Activated CD4-positive, alpha-beta T cell treated with anti-CD3 and anti-CD28 coated beads, Interleukin-2, amount 10 ng/mL, durations not matched to agents 24 days and 14 days (primary cell): ENCODE measurements around the gene RPS19BP1. TPM values are rescaled to one million over a fixed set of nuclear protein-coding genes. Genes with fewer than 3 reads are reported as not detected.
A peak's percentile ranks its signal among the peaks of the same experiment; 100 is the strongest.

Source experiments
- DNase-seq: peaks from one replicate; pipeline ENCODE4 v3.0.0; 2022
- H3K27ac Mint-ChIP-seq: one replicate; pipeline ENCODE4 v1.8.0; 2022; ENCODE audit warnings: mild to moderate bottlenecking, mixed read lengths
- H3K27me3 Mint-ChIP-seq: one replicate; pipeline ENCODE4 v1.8.0; 2022; ENCODE audit warnings: mixed read lengths
- H3K36me3 Mint-ChIP-seq: one replicate; pipeline ENCODE4 v1.8.0; 2022; ENCODE audit warnings: low read depth, mild to moderate bottlenecking, mixed read lengths
- H3K4me1 Mint-ChIP-seq: one replicate; pipeline ENCODE4 v1.8.0; 2021; ENCODE audit warnings: mixed read lengths
- H3K4me3 Mint-ChIP-seq: one replicate; pipeline ENCODE4 v1.8.0; 2022; ENCODE audit warnings: mild to moderate bottlenecking, moderate library complexity, mixed read lengths
- H3K9me3 Mint-ChIP-seq: one replicate; pipeline ENCODE4 v1.8.0; 2021; ENCODE audit warnings: mixed read lengths
- intact Hi-C: fragments of 100-400 bp; cut with micrococcal nuclease; formaldehyde crosslinking; loops from one replicate; pipeline ENCODE4 v1.15.1; 2023
- total RNA-seq: library from RNA; stranded (reverse); gene quantifications from 2 replicates; pipeline ENCODE4 v1.2.3, GENCODE V29; 2022

Gene RPS19BP1, protein sequence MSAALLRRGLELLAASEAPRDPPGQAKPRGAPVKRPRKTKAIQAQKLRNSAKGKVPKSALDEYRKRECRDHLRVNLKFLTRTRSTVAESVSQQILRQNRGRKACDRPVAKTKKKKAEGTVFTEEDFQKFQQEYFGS
- 96.2 and 96.9 TPM in 2 replicates for total RNA-seq

DNA sequence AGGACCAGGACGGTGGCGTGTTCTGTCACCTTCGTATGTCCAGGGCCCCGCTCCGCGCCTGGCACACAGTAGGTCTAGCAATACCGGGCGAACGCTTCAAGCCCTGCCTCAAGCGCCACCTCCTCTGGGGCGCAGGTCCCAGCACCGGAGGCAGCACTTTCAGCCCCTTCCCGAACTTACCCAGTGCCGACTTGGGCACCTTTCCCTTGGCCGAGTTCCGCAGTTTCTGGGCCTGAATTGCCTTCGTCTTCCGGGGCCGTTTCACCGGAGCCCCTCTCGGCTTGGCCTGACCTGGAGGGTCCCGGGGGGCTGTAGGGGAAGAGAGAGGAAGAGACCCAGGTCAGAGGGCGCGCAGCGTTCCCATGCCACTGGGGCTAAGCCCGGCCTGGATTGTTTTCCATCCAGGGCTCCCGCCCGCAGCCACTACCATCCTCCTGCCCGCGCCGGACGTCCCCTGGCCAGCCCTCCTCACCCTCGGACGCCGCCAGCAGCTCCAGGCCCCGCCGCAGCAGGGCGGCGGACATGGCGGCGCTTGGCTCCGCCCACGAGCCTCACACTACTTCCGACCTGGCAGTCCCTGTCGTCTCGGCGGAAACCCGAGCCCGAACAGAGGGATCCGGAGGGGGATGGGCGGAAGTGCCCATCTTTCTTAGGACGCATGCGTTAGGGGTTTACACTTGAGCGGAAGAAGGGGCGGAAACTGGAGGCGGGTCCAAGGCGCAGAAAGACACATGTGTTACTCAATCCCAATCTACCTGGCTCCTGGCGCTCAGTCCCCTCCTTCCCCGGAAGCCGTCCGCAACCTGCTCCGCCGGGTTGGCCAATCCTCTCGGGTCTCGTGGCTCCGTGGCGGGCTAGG is at the start of gene RPS19BP1:
Gene RPS19BP1 (minus strand): TSS at position 534 of the 859 bp plus-strand sequence. CDS start 10 bp downstream, at position 524.
- Mint-ChIP-seq H3K4me1 (peaks cover 50% of the 10 kb centered on the region), H3K27me3 (peaks cover 3% of the 10 kb centered on the region), H3K27ac (peak within 1 kb of the TSS; percentile 91), H3K4me3 (peak within 1 kb of the TSS; percentile 97), H3K9me3 (no peaks in the 10 kb centered on the region), H3K36me3 (peaks cover 42% of the 10 kb centered on the region)
- peak; percentile 100 for DNase-seq
- intact Hi-C loops: loop anchor here (1.0 to 5.0 kb wide), 7 partner anchors 12 to 814 kb away; partner anchors contain the start of genes ADSL, ATF4, GRAP2 and MIEF1

DNA sequence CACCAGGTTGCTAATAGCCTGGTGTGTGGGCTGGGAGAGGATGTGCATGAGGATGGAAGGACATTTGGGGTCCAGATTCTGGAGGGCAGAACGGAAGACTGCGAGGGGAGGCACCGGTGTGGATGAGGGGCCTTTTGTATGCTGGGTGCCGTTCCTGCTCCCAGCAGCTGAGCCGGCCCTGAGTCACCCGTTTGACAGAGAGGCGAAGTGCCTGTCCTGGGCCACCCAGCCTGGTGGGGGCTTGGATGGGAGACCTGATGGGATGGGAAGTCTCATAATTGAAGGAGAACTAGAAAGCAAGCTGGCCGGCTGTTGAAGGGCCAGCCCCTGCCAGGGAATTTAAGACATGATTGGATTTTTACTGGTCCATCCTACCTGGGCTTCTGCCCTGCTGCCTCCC is 48.8 kb upstream of the RPS19BP1 start:
- no peak overlapping the region for H3K27ac Mint-ChIP-seq
- no peak overlapping the region for H3K4me3 Mint-ChIP-seq
- no peaks in the 10 kb centered on the region for H3K4me1 Mint-ChIP-seq
- H3K36me3 Mint-ChIP-seq: no peaks in the 10 kb centered on the region
- DNase-seq: no peak
- H3K9me3 Mint-ChIP-seq: peaks cover 19% of the 10 kb centered on the region
- peaks cover 32% of the 10 kb centered on the region for H3K27me3 Mint-ChIP-seq
- intact Hi-C loops: no loop called here

DNA sequence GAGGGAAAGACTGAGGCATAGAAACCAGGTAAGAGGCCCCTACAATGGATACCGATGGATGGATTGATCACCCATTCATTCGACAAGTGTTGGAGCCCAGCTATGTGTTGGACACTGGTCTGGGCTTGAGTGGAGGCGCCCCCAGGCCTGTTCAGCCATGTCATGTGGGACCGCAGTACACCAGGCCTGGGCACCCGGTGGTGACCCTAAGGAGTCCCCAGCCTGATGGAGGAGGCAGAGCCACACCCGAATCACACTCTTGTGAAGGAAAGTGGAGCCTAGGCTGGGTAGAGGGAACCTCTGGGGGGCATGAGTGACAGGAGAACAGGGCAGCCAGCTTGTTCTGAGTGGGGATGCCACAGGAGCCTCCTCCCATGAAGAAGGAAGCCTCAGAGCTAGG is 48.2 kb upstream of the RPS19BP1 start:
- no peak overlapping the region for H3K4me3 Mint-ChIP-seq

DNA sequence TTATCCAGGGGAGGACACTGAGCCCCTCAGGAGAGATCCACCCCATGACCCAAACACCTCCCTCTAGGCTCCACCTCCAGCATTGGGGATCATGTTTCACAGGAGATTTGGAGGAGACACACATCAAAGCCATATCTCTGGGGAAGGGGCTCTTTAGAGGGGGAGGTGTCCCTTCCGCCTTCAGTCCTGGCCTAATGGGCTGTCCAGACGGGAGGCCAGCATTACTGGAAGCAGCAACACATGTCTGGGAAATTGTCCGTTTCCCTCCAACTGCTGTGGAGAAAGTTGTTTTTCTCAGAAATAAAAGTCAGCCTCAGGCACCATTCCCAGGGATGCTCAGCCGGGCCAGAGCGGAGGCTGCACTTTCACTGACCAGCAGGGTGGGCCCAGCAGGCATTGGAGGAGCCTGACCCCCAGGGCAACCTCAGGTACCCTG is 47.5 kb upstream of the RPS19BP1 start:
- no peaks in the 10 kb centered on the region for H3K36me3 Mint-ChIP-seq
- no peak for DNase-seq
- intact Hi-C loops: no loop called here
- H3K4me3 Mint-ChIP-seq: no peak overlapping the region
- no peaks in the 10 kb centered on the region for H3K4me1 Mint-ChIP-seq
- H3K27me3 Mint-ChIP-seq: peaks cover 32% of the 10 kb centered on the region
- H3K9me3 Mint-ChIP-seq: peaks cover 19% of the 10 kb centered on the region
- H3K27ac Mint-ChIP-seq: no peak overlapping the region

More for the DNA sequence above, 48.2 kb upstream of the RPS19BP1 start:
- Mint-ChIP-seq H3K4me1 (no peaks in the 10 kb centered on the region), H3K9me3 (peaks cover 19% of the 10 kb centered on the region), H3K27ac (no peak overlapping the region), H3K36me3 (no peaks in the 10 kb centered on the region), H3K27me3 (peaks cover 32% of the 10 kb centered on the region)
- no peak for DNase-seq
- intact Hi-C loops: no loop called here

DNA sequence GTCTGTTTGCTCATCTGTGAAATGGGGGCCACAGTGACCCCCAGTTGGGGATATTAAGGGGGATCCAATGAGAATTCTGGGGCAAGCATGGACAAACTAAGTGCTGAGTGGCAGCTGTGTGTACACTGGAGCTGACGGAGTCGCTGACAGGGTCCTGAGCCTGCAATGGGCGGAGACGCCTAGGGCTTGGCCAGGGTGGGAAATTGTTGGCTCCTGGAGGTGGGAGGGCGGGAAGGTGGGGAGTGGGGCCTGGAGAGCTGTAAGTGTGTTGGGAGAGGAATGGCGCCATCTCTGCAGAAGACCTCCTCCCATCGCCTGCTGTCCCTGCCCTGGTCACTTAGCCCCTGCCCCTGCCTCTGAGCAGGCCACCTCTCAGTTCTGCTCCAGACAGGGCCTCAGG is 45.4 kb upstream of the RPS19BP1 start:
- Mint-ChIP-seq H3K36me3 (no peaks in the 10 kb centered on the region), H3K4me3 (no peak overlapping the region), H3K4me1 (no peaks in the 10 kb centered on the region), H3K27me3 (peaks cover 22% of the 10 kb centered on the region), H3K9me3 (peaks cover 10% of the 10 kb centered on the region), H3K27ac (no peak overlapping the region)
- DNase-seq: no peak
- intact Hi-C loops: no loop called here

DNA sequence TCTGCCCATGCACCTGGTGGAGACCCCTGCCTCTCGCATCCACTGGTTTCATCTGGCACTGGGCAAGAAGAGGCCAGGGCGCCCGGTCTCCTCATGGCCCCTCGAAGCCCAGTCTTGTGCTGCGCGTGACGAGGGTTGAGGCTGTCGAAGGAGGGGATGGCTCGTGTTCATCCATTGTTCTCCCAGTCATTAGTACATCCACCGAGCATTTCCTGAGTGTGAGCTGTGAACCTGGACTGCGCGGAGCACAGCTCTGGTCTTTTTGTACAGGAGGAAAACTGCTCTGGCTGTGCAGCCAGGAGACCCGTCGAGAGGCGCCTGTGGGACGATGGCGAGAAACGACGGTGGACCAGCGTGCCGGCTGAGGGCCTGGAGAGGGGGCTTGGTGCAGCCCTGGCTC is 44.8 kb upstream of the RPS19BP1 start:
- Mint-ChIP-seq H3K27me3 (peaks cover 20% of the 10 kb centered on the region), H3K9me3 (peaks cover 6% of the 10 kb centered on the region), H3K36me3 (no peaks in the 10 kb centered on the region), H3K4me3 (no peak overlapping the region), H3K27ac (no peak overlapping the region), H3K4me1 (no peaks in the 10 kb centered on the region)
- intact Hi-C loops: no loop called here
- DNase-seq: no peak

DNA sequence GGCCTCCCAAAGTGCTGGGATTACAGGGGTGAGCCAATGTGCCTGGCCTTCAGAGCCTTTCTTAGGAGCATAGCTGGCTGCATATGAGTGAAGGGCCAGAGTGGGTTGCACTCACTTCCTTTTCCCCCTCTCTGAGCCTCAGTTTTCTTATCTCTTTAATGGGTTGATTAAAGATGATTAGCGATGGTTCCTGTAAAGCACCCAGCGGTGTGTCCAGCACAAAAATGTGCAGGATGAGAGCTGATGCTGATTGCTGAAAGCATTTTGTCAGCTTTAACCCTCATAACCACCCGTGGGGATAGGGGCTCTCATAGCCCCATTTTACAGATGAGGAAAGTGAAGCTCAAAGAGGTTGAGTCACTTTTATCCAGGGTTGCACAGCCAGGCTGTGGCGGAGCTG is 43.5 kb upstream of the RPS19BP1 start:
- DNase-seq: no peak
- Mint-ChIP-seq H3K9me3 (no peaks in the 10 kb centered on the region), H3K36me3 (no peaks in the 10 kb centered on the region), H3K4me3 (no peak overlapping the region), H3K27me3 (peaks cover 16% of the 10 kb centered on the region), H3K4me1 (no peaks in the 10 kb centered on the region), H3K27ac (no peak overlapping the region)
- intact Hi-C loops: no loop called here

DNA sequence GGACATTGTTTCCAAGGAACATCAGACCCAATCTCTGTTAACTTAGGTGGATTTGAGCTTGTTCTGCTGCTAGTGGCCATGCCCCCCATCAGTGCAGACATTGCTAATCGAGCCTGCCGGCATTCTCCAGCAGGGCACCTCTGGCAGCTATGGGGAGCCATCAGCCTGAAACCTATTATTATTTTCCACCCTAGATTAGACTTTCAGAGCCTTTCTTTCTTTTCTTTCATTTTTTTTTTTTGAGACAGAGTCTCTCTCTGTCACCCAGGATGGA is 42.9 kb upstream of the RPS19BP1 start:
- no peak for DNase-seq
- Mint-ChIP-seq H3K4me3 (no peak overlapping the region), H3K4me1 (no peaks in the 10 kb centered on the region), H3K36me3 (no peaks in the 10 kb centered on the region), H3K27me3 (peaks cover 13% of the 10 kb centered on the region), H3K27ac (no peak overlapping the region), H3K9me3 (no peaks in the 10 kb centered on the region)
- intact Hi-C loops: no loop called here

DNA sequence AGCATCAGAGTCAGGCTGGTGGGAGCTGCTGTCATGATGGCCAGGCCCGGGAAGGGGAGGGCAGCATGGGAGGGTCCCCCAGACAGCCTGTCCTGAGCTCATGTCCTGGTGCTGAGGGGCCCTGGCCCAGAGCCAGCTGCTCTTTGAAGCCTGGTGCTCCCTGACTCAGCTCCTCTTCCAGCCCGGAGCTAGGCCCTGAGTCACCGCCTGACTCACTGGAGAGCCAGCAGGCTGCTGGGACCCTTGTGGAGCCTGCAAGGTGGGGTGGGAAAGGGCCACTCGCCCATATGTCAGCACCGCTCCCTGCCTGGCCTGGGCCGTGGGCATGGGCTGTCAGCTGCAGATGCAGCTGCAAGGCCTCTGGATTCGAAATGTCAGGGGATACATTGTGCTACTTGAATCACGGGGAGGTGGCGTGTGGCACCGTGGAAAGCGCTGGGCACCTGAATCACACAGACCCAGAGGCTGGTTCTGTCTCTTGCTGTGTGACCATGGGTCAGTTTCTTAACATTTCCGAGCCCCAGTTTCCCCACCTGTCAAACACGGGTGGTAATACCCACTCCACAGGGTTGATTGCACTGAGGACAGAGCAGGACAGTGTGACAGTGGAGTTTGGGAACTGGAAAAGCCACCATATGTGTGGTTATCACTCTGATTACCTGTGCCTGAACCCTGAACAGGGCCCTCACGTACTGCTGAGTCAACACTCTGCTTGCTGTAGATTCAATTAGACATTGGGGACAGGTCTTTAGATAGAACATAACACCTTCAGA is 42.4 kb upstream of the RPS19BP1 start:
- Mint-ChIP-seq H3K4me1 (no peaks in the 10 kb centered on the region), H3K27ac (no peak overlapping the region), H3K36me3 (no peaks in the 10 kb centered on the region), H3K9me3 (no peaks in the 10 kb centered on the region), H3K4me3 (no peak overlapping the region), H3K27me3 (peaks cover 11% of the 10 kb centered on the region)
- DNase-seq: no peak
- intact Hi-C loops: no loop called here

DNA sequence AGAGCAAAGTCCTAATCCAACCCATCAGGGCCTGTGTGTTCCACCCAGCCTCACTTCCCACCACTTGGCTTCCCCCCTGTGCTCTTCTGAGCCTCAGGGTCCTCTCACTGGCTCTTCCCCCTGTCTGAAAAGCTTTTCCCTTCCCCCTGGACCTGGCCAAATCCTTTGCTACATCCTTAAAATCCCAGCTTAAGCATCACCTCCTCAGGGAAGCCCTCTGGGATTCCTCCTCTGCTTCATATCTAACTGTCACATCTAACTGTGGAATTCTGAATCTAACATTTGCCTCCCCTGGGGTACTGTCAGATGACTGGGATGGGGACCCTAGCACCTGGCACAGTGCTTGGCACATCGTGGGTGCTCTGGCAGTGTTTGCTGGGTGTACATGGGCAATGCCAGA is 39.0 kb upstream of the RPS19BP1 start:
- peaks cover 11% of the 10 kb centered on the region for H3K4me1 Mint-ChIP-seq
- H3K9me3 Mint-ChIP-seq: no peaks in the 10 kb centered on the region
- no peak for DNase-seq
- H3K27ac Mint-ChIP-seq: no peak overlapping the region
- H3K4me3 Mint-ChIP-seq: no peak overlapping the region
- H3K27me3 Mint-ChIP-seq: peaks cover 1% of the 10 kb centered on the region
- H3K36me3 Mint-ChIP-seq: no peaks in the 10 kb centered on the region
- intact Hi-C loops: no loop called here

DNA sequence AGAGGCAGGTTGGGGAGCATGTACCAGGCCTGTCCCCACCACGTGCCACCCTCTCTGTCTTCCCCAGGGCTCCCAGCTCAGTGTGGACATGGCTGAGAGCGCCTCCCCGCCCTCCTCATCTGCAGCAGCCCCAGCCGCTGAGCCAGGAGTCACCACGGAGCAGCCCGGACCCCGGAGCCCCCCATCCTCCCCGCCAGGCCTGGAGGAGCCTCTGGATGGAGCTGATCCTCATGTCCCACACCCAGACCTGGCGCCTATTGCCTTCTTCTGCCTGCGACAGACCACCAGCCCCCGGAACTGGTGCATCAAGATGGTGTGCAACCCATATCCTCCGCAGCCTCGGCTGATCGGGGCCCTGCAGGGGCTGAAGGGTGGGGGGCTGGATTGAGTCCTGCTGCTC is 38.1 kb upstream of the RPS19BP1 start, which contains the start of gene CACNA1I:
Gene CACNA1I (plus strand): TSS at position 89 of the 400 bp plus-strand sequence. CDS start 0 bp downstream, at position 89.
- Mint-ChIP-seq H3K9me3 (peaks cover 4% of the 10 kb centered on the region), H3K27ac (no peak within 1 kb of the TSS), H3K4me1 (peaks cover 11% of the 10 kb centered on the region), H3K4me3 (no peak within 1 kb of the TSS), H3K27me3 (peaks cover 1% of the 10 kb centered on the region), H3K36me3 (peaks cover 2% of the 10 kb centered on the region)
- DNase-seq: no peak
- intact Hi-C loops: no loop called here

DNA sequence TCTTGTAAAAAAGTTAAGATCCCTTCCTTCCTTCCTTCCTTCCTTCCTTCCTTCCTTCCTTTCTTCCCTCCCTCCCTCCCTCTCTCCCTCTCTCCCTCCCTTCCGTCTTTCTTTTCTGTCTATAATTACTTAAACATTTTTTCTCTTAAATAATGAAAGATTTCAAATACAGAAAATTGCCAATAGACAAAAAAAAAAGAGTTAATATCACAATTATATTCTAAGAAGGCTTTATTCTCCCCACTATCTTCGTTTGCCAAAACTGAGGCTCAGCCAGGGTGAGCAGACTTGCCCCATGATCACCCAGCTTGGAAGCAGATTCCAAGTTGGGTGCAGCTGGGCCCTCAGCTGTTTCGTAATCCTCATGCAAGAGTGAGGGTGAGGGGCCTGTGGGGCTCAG is 37.7 kb upstream of the RPS19BP1 start:
- Mint-ChIP-seq H3K4me1 (peaks cover 11% of the 10 kb centered on the region), H3K9me3 (peaks cover 8% of the 10 kb centered on the region), H3K36me3 (peaks cover 4% of the 10 kb centered on the region), H3K27ac (no peak overlapping the region), H3K4me3 (no peak overlapping the region), H3K27me3 (peaks cover 1% of the 10 kb centered on the region)
- intact Hi-C loops: no loop called here
- DNase-seq: no peak

DNA sequence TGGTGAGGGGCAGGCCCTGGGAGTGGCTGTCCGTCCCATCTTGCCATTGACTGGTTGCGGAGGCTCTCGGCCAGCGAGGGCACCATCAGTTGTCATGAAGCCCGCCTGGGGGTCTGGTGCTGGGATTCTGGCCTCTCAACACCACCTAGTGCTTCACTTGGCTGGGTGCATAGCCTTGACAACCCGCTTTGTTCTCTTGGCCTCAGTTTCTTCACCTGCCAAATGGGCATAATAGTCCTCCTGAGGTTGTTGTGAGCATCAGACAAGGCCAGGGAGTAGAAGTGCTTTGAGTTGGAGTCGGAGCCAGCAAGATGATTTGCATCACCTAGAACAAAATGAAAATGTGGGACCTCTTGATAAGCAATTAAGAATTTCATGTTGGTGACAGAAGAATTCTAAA is 36.5 kb upstream of the RPS19BP1 start:
- DNase-seq: no peak
- intact Hi-C loops: no loop called here
- Mint-ChIP-seq H3K4me1 (peaks cover 11% of the 10 kb centered on the region), H3K9me3 (peaks cover 9% of the 10 kb centered on the region), H3K27ac (no peak overlapping the region), H3K4me3 (no peak overlapping the region), H3K36me3 (peaks cover 4% of the 10 kb centered on the region), H3K27me3 (no peaks in the 10 kb centered on the region)
